SU-DHL-6 (cell line): ENCODE results near the gene MNS1.

ENCODE experiments used
- H2AFZ ChIP-seq: fragments of 200-600 bp; sonication (generic); 2 replicates; pipeline ENCODE4 v1.6.1; 2014; ENCODE audit warnings: low read depth, mild to moderate bottlenecking, moderate library complexity, mixed read lengths, antibody characterized with exemption, low read length; ENCODE audit not compliant: severe bottlenecking
- H3F3A ChIP-seq: fragments of 200-600 bp; shearing (Covaris generic); 2 replicates; pipeline ENCODE4 v1.6.0; 2016; ENCODE audit warnings: antibody characterized with exemption, mild to moderate bottlenecking; ENCODE audit not compliant: insufficient read depth
- H3K27ac ChIP-seq: fragments of 200-600 bp; sonication (generic); 2 replicates; pipeline ENCODE4 v1.5.1; 2016; ENCODE audit warnings: low read depth, mild to moderate bottlenecking, low read length, moderate library complexity, mixed read lengths
- H3K27me3 ChIP-seq: fragments of 200-600 bp; sonication (generic), shearing (Covaris generic); 2 replicates; pipeline ENCODE4 v1.6.0; 2014; ENCODE audit warnings: mild to moderate bottlenecking, low read length
- H3K36me3 ChIP-seq: fragments of 200-600 bp; sonication (generic); 2 replicates; pipeline ENCODE4 v1.6.1; 2014; ENCODE audit warnings: mild to moderate bottlenecking, low read length, mixed read lengths
- H3K4me2 ChIP-seq: fragments of 300-600, 200-600 bp; shearing (Covaris generic), sonication (generic); 2 replicates; pipeline ENCODE4 v1.6.0; 2014; ENCODE audit warnings: low read length, low read depth, mild to moderate bottlenecking; ENCODE audit not compliant: poor library complexity, severe bottlenecking
- H3K4me3 ChIP-seq: fragments of 200-600 bp; sonication (generic); 2 replicates; pipeline ENCODE4 v1.5.1; 2014; ENCODE audit warnings: antibody characterized with exemption, low read length, mild to moderate bottlenecking, mixed read lengths; ENCODE audit not compliant: insufficient read depth, poor library complexity, severe bottlenecking
- H3K79me2 ChIP-seq: fragments of 200-600 bp; sonication (generic); 2 replicates; pipeline ENCODE4 v1.6.1; 2014; ENCODE audit warnings: mild to moderate bottlenecking, low read length, moderate library complexity; ENCODE audit not compliant: insufficient read depth
- H3K9ac ChIP-seq: fragments of 200-600 bp; sonication (generic); 2 replicates; pipeline ENCODE4 v1.7.0; 2014; ENCODE audit warnings: mild to moderate bottlenecking, low read length
- H3K9me2 ChIP-seq: fragments of 200-600 bp; sonication (generic); replicated peaks from 2 replicates; pipeline ENCODE4 v1.6.1; 2014; ENCODE audit warnings: low read length; ENCODE audit not compliant: insufficient read depth
- H3K9me3 ChIP-seq: fragments of 200-600 bp; sonication (generic); 2 replicates; pipeline ENCODE4 v1.6.1; 2014; ENCODE audit warnings: low read length, mixed read lengths; ENCODE audit not compliant: insufficient read depth
- H4K20me1 ChIP-seq: fragments of 200-600 bp; sonication (generic); 2 replicates; pipeline ENCODE4 v1.6.1; 2014; ENCODE audit warnings: low read depth, mild to moderate bottlenecking, antibody characterized with exemption, low read length, moderate library complexity, mixed read lengths
- EZH2phosphoT487 ChIP-seq: fragments of 200-600 bp; sonication (generic), shearing (Covaris generic); conservative IDR thresholded peaks from 2 replicates; pipeline ENCODE4 v1.6.1; 2018; ENCODE audit warnings: mild to moderate bottlenecking, antibody characterized with exemption, low read length, moderate library complexity, mixed read lengths
- TF ChIP-seq, protein P1 (sequence below): fragments of 200-600 bp; sonication (generic); IDR thresholded peaks from one replicate; pipeline ENCODE4 v1.5.1; 2017; ENCODE audit warnings: antibody characterized with exemption, mild to moderate bottlenecking, low read length, moderate library complexity; ENCODE audit not compliant: insufficient read depth, poor library complexity, severe bottlenecking

Gene MNS1

DNA sequence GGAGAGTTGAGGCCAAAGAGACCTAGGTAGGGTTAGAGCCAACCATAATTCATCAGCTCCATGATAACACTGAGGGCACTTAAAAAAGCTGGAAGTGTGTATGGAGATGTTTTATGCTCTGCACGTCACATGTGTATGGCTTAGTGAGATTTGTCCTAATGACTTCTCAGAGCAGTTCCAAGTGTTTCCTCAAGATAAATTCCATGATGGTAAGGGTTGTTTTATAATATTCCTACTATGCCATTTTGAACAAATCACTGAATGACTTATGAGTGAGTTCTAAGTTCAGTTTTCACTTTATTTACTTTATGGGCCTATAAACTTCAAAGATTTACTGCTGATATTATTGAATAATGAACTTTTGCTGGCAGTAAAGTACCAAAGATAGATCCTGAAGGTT lies 71.7 kb downstream of the MNS1 start:
- Histone ChIP-seq H3K9me3 (no peaks in the 10 kb centered on the region), H3K79me2 (no peaks in the 10 kb centered on the region), H3K4me2 (no peak overlapping the region), H3K9me2 (no peaks in the 10 kb centered on the region), H3K4me3 (no peak overlapping the region), H3K9ac (no peak overlapping the region), H3K36me3 (no peaks in the 10 kb centered on the region), H3F3A (no peaks in the 10 kb centered on the region), H3K27me3 (no peaks in the 10 kb centered on the region), H2AFZ (no peak overlapping the region), H4K20me1 (no peaks in the 10 kb centered on the region), H3K27ac (no peak overlapping the region)
- TF ChIP-seq EZH2phosphoT487, result no peak
- TF ChIP-seq, protein P1, sequence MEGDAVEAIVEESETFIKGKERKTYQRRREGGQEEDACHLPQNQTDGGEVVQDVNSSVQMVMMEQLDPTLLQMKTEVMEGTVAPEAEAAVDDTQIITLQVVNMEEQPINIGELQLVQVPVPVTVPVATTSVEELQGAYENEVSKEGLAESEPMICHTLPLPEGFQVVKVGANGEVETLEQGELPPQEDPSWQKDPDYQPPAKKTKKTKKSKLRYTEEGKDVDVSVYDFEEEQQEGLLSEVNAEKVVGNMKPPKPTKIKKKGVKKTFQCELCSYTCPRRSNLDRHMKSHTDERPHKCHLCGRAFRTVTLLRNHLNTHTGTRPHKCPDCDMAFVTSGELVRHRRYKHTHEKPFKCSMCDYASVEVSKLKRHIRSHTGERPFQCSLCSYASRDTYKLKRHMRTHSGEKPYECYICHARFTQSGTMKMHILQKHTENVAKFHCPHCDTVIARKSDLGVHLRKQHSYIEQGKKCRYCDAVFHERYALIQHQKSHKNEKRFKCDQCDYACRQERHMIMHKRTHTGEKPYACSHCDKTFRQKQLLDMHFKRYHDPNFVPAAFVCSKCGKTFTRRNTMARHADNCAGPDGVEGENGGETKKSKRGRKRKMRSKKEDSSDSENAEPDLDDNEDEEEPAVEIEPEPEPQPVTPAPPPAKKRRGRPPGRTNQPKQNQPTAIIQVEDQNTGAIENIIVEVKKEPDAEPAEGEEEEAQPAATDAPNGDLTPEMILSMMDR, result no peak

DNA sequence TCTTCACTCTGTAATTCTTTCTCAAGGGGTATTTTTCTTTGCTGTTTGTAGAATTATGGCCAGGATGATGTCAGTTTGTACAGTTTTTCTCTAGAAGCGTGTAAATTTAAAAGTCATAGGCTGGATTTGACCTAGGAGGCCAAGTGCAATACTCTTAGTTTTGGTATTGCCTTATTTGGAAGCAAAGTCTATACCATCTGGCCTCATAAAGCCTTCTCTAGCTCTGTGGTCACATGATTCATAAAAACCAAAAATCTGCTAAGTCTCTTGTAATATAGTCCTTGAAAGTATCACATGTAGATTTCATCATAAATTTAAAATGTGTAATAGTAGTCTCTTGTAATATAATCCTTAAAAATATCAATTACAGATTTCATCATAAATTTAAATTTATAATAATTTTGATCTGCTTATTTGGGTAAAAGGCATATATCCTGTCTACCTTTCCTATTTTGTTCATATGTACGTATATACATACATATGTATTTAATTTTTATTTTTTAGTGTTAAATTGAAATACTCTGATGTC lies 74.1 kb downstream of the MNS1 start:
- Histone ChIP-seq H4K20me1 (no peaks in the 10 kb centered on the region), H3K4me2 (no peak overlapping the region), H3F3A (no peaks in the 10 kb centered on the region), H3K9me2 (no peaks in the 10 kb centered on the region), H3K4me3 (no peak overlapping the region), H3K27me3 (no peaks in the 10 kb centered on the region), H3K36me3 (no peaks in the 10 kb centered on the region), H2AFZ (no peak overlapping the region), H3K9ac (no peak overlapping the region), H3K79me2 (no peaks in the 10 kb centered on the region), H3K9me3 (no peaks in the 10 kb centered on the region), H3K27ac (no peak overlapping the region)
- TF ChIP-seq, protein P1, result no peak
- no peak for TF ChIP-seq EZH2phosphoT487

DNA sequence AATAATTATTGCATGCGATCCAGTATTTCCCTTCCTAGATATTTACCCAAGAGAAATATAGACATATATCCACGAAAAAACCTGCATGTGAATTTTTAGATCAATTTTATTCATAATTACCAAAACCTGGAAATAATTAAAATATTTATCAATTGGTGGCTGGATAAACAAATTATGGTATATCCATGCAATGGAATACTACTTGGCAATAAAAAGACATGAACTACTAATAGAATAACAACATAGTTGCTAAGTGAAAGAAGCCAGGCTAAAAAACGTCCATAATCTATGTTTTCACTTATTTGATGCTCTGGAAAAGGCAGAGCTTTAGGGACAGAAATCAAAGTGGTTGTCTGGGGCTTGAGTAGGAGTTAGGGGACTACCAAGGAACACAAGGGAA lies 79.0 kb downstream of the MNS1 start:
- TF ChIP-seq, protein P1, result no peak
- TF ChIP-seq EZH2phosphoT487, result no peak
- Histone ChIP-seq H3K79me2 (no peaks in the 10 kb centered on the region), H3K9me3 (no peaks in the 10 kb centered on the region), H3K27ac (no peak overlapping the region), H4K20me1 (no peaks in the 10 kb centered on the region), H3F3A (no peaks in the 10 kb centered on the region), H3K27me3 (no peaks in the 10 kb centered on the region), H3K4me3 (no peak overlapping the region), H3K4me2 (no peak overlapping the region), H2AFZ (no peak overlapping the region), H3K36me3 (no peaks in the 10 kb centered on the region), H3K9ac (no peak overlapping the region), H3K9me2 (no peaks in the 10 kb centered on the region)
